ENCODE data around the gene BRWD1.
A peak's percentile ranks its signal among the peaks of the same experiment; 100 is the strongest.

Gene BRWD1

GRCh38 chr21:39326607-39327307, 13.3 kb upstream of the BRWD1 start:
- DNase-seq, result no peak

- DNase-seq, result no peak
These were observed 12.0 kb upstream of the BRWD1 start for GRCh38 chr21:39325458-39325857.

GRCh38 chr21:39321424-39321823, 8.0 kb upstream of the BRWD1 start:
- DNase-seq, result no peak

- no peak for DNase-seq
These were observed 6.4 kb upstream of the BRWD1 start for GRCh38 chr21:39319814-39320332.

GRCh38 chr21:39319251-39319756, 5.9 kb upstream of the BRWD1 start:
- DNase-seq, result no peak

- no peak for DNase-seq
These were observed 4.9 kb upstream of the BRWD1 start for GRCh38 chr21:39318091-39318959.

- DNase-seq, result no peak
These were observed 4.0 kb upstream of the BRWD1 start for GRCh38 chr21:39317134-39318090.

GRCh38 chr21:39316729-39317128, 3.3 kb upstream of the BRWD1 start:
- no peak for DNase-seq

GRCh38 chr21:39315603-39316445, 2.4 kb upstream of the BRWD1 start:
- DNase-seq, result no peak

GRCh38 chr21:39314143-39315027, 953 bp upstream of the BRWD1 start:
- peak; percentile 28 for DNase-seq

GRCh38 chr21:39313042-39313570, 326 bp downstream of the BRWD1 start:
- peak; percentile 11 for DNase-seq

- peak; percentile 94 for DNase-seq
These were observed 1.1 kb downstream of the BRWD1 start for GRCh38 chr21:39312112-39313041.

- no peak for DNase-seq
These were observed 2.3 kb downstream of the BRWD1 start for GRCh38 chr21:39311164-39311563.

GRCh38 chr21:39307466-39307865, 6.0 kb downstream of the BRWD1 start:
- no peak for DNase-seq

- DNase-seq, result no peak
These were observed 12.8 kb downstream of the BRWD1 start for GRCh38 chr21:39300587-39300986.

GRCh38 chr21:39296891-39297290, 16.5 kb downstream of the BRWD1 start:
- no peak for DNase-seq

GRCh38 chr21:39288987-39289386, 24.4 kb downstream of the BRWD1 start:
- no peak for DNase-seq

- no peak for DNase-seq
These were observed 30.5 kb downstream of the BRWD1 start for GRCh38 chr21:39282911-39283310.

GRCh38 chr21:39281853-39282252, 31.6 kb downstream of the BRWD1 start:
- no peak for DNase-seq

All from effector CD4-positive, alpha-beta T cell (primary cell).